K562 (cell line): ENCODE results near the gene SNX12. TPM values are rescaled to one million over a fixed set of nuclear protein-coding genes. Genes with fewer than 3 reads are reported as not detected.

Experiments used
- ATAC-seq: fragments of 200-7000 bp; cut with Tn5 transposase; 3 replicates; pipeline ENCODE4 v1.9.1; 2020; ENCODE audit warnings: moderate library complexity
- BruUV-seq: library from RNA; stranded (reverse); fragments of 400-500 nt; replicated peaks from 2 replicates; lab custom pipeline; 2021; lab: Mats Ljungman, UMichigan
- CTCF ChIA-PET: fragments of 300-600 bp; formaldehyde crosslinking; extraction: SDS; loops from one replicate; lab custom pipeline; 2021; ENCODE audit warnings: low intra/inter-chr PET ratio; lab: Yijun Ruan, JAX
- POLR2A ChIA-PET: fragments of 300-600, 350-650 bp; sonication (Branson Sonifier 250); formaldehyde crosslinking; extraction: SDS; loops from one replicate; lab custom pipeline; 2021; ENCODE audit warnings: antibody characterized with exemption, inconsistent platforms; lab: Yijun Ruan, JAX
- DNase-seq, 4 experiments: peaks; one replicate each; pipeline versions ENCODE4 v3.0.0 to v3.0.0-alpha.2; 2011 to 2018; ENCODE audit warnings: low spot score in 3 of 4, mixed read lengths in 3 of 4; ENCODE audit errors: extremely low read depth in 1 of 4
- FAIRE-seq: peaks from 2 replicates; lab custom pipeline; 2011; peaks lifted over from hg19 to GRCh38; lab: Jason Lieb, UNC
- H2AFZ ChIP-seq: 2 replicates; pipeline ENCODE4 v1.6.0; 2011; ENCODE audit warnings: low read depth, low read length, control low read depth, inconsistent platforms
- H3K27ac ChIP-seq: fragments of 200-600 bp; 3 replicates; pipeline ENCODE4 v1.8.0; 2011; ENCODE audit warnings: low read depth, mild to moderate bottlenecking, control low read depth, inconsistent platforms, low read length, moderate library complexity, mixed read lengths; ENCODE audit errors: extremely low read depth
- H3K27me3 ChIP-seq, 2 experiments: fragments of 300-600 bp in 1 of 2; 2 replicates in 1 of 2; 3 replicates in 1 of 2; pipeline versions ENCODE4 v1.6.0 to v1.8.0; 2011; ENCODE audit warnings: inconsistent platforms in 2 of 2, low read length in 2 of 2, mild to moderate bottlenecking in 1 of 2, mixed read lengths in 1 of 2, moderate library complexity in 1 of 2; ENCODE audit not compliant: control insufficient read depth in 2 of 2, insufficient read depth in 2 of 2
- H3K36me3 ChIP-seq: fragments of 300-600 bp; 3 replicates; pipeline ENCODE4 v1.8.0; 2011; ENCODE audit warnings: mild to moderate bottlenecking, low read length, inconsistent platforms; ENCODE audit not compliant: control insufficient read depth, insufficient read depth
- H3K4me1 ChIP-seq, 2 experiments: fragments of 200-600 bp in 1 of 2; replicated peaks in 1 of 2; 2 replicates in 1 of 2; 3 replicates in 1 of 2; pipeline versions ENCODE4 v1.5.1 to v1.8.0; 2011; ENCODE audit warnings: inconsistent platforms in 2 of 2, low read length in 2 of 2, mild to moderate bottlenecking in 1 of 2, mixed read lengths in 1 of 2, moderate library complexity in 1 of 2; ENCODE audit not compliant: control insufficient read depth in 2 of 2, insufficient read depth in 2 of 2
- H3K4me2 ChIP-seq: 2 replicates; pipeline ENCODE4 v1.6.1; 2011; ENCODE audit warnings: low read length, control low read depth, inconsistent platforms, mixed read lengths; ENCODE audit not compliant: insufficient read depth
- H3K4me3 ChIP-seq: fragments of 200-600 bp; sonication (generic), shearing (Covaris generic); 2 replicates; pipeline ENCODE4 v1.5.1; 2016; ENCODE audit warnings: control low read depth, inconsistent platforms
- H3K79me2 ChIP-seq: fragments of 200-600 bp; 3 replicates; pipeline ENCODE4 v1.8.0; 2011; ENCODE audit warnings: low read length, inconsistent platforms; ENCODE audit not compliant: control insufficient read depth, insufficient read depth
- H3K9ac ChIP-seq, 2 experiments: 2 replicates each; pipeline versions ENCODE4 v1.6.0 to v1.6.1; 2011; ENCODE audit warnings: low read depth in 2 of 2, low read length in 2 of 2, control low read depth in 1 of 2, inconsistent platforms in 1 of 2, mild to moderate bottlenecking in 1 of 2, mixed read lengths in 1 of 2; ENCODE audit not compliant: insufficient read depth in 1 of 2
- H3K9me1 ChIP-seq: one replicate; pipeline ENCODE4 v1.6.0; 2011; ENCODE audit warnings: inconsistent platforms, mild to moderate bottlenecking, low read length, moderate library complexity; ENCODE audit not compliant: control insufficient read depth, insufficient read depth
- H3K9me3 ChIP-seq: replicated peaks from 2 replicates; pipeline ENCODE4 v1.5.1; 2011; ENCODE audit warnings: low read depth, low read length, inconsistent platforms; ENCODE audit not compliant: control insufficient read depth, insufficient read depth
- H4K20me1 ChIP-seq: replicated peaks from 2 replicates; pipeline ENCODE4 v1.6.1; 2011; ENCODE audit warnings: low read length, inconsistent platforms, mixed read lengths; ENCODE audit not compliant: control insufficient read depth, insufficient read depth
- CBFA2T3 ChIP-seq: fragments of 450-650 bp; IDR thresholded peaks from 2 replicates; pipeline ENCODE4 v1.6.1; 2017
- CC2D1A ChIP-seq: fragments of 450-650 bp; IDR thresholded peaks from 2 replicates; pipeline ENCODE4 v1.6.1; 2017; ENCODE audit warnings: mild to moderate bottlenecking
- CLOCK ChIP-seq: fragments of 250-450 bp; sonication (Bioruptor Pico); IDR thresholded peaks from 2 replicates; pipeline ENCODE4 v1.4.0; 2020; ENCODE audit warnings: mild to moderate bottlenecking, moderate library complexity, borderline replicate concordance
- DACH1 ChIP-seq: fragments of 450-650 bp; IDR thresholded peaks from 2 replicates; pipeline ENCODE4 v1.6.1; 2018; ENCODE audit not compliant: partially characterized antibody
- DMBX1 ChIP-seq: fragments of 250-450 bp; sonication (Bioruptor Pico); IDR thresholded peaks from 2 replicates; pipeline ENCODE4 v1.8.0; 2022; ENCODE audit warnings: inconsistent platforms, mild to moderate bottlenecking, moderate library complexity, borderline replicate concordance
- FOXP4 ChIP-seq: sonication (generic); formaldehyde crosslinking; IDR thresholded peaks from 2 replicates; pipeline ENCODE4 v1.8.0; 2022; ENCODE audit warnings: mild to moderate bottlenecking, missing genetic modification reagents, borderline replicate concordance
- GABPB2 ChIP-seq: fragments of 250-450 bp; sonication (Bioruptor Pico); conservative IDR thresholded peaks from 2 replicates; pipeline ENCODE4 v1.5.1; 2021; ENCODE audit warnings: mild to moderate bottlenecking
- HDAC8 ChIP-seq: fragments of 450-650 bp; IDR thresholded peaks from 2 replicates; pipeline ENCODE4 v1.6.1; 2016; ENCODE audit warnings: mild to moderate bottlenecking, missing genetic modification characterization, moderate library complexity, missing compliant biosample characterization
- MECOM ChIP-seq: fragments of 250-450 bp; sonication (Bioruptor Pico); IDR thresholded peaks from 2 replicates; pipeline ENCODE4 v1.8.0; 2022; ENCODE audit warnings: inconsistent platforms
- NR0B1 ChIP-seq: fragments of 450-650 bp; IDR thresholded peaks from one replicate; pipeline ENCODE4 v1.6.1; 2018; ENCODE audit warnings: mild to moderate bottlenecking, moderate library complexity; ENCODE audit not compliant: partially characterized antibody
- NR3C1 ChIP-seq: sonication (generic); formaldehyde crosslinking; IDR thresholded peaks from 2 replicates; pipeline ENCODE4 v1.8.1; 2022; ENCODE audit warnings: missing genetic modification reagents
- RFX7 ChIP-seq: fragments of 250-450 bp; sonication (Bioruptor Pico); IDR thresholded peaks from 2 replicates; pipeline ENCODE4 v1.5.1; 2021; ENCODE audit warnings: mild to moderate bottlenecking
- THRA ChIP-seq: fragments of 450-650 bp; IDR thresholded peaks from 2 replicates; pipeline ENCODE4 v1.6.1; 2017; ENCODE audit warnings: mild to moderate bottlenecking, moderate library complexity
- ZNF23 ChIP-seq: fragments of 250-450 bp; sonication (Bioruptor Pico); IDR thresholded peaks from 2 replicates; pipeline ENCODE4 v1.4.0; 2020; ENCODE audit warnings: mild to moderate bottlenecking
- ZNF384 ChIP-seq: IDR thresholded peaks from 2 replicates; pipeline ENCODE4 v1.6.1; 2012; ENCODE audit warnings: low read depth, low read length, improper control_type of control experiment
- ZNF644 ChIP-seq: fragments of 200-800 bp; sonication (Bioruptor generic); IDR thresholded peaks from 2 replicates; pipeline ENCODE4 v1.6.1; 2016; ENCODE audit warnings: low read depth, missing genetic modification characterization, missing compliant biosample characterization
- WGBS: fragments of 100-300 bp; shearing (Covaris generic); methylation state at CpG from one replicate; pipeline ENCODE4 v1.1.6; 2016; ENCODE audit warnings: low coverage, mixed read lengths; ENCODE audit not compliant: insufficient coverage; ENCODE audit errors: missing lambda C conversion rate; 5-methylcytosine and 5-hydroxymethylcytosine counted together
- in situ Hi-C: fragments of 300-500 bp; cut with MboI; formaldehyde crosslinking; loops from 4 replicates; pipeline ENCODE4 v1.15.0; 2018; ENCODE audit warnings: inconsistent platforms, mixed read lengths
- intact Hi-C: fragments of 100-400 bp; cut with micrococcal nuclease; formaldehyde crosslinking; loops from 2 replicates; pipeline ENCODE4 v1.14.2; 2022
- polyA plus RNA-seq, 8 experiments: library from polyadenylated mRNA; depleted of rRNA in 4 of 8; stranded (reverse) in 5 of 8; unstranded in 3 of 8; fragments of >200 nt; fragmentation: Nextera tagmentation in 2 of 8; fragmentation: Illumina TruSeq in 1 of 8; extraction: Ambion mirVana in 2 of 8; extraction: Trizol in 1 of 8; gene quantifications; 2 replicates each; pipeline versions ENCODE4 v1.2.1 to v1.2.3, GENCODE V29; 2011 to 2014; ENCODE audit warnings: inconsistent platforms in 1 of 8, missing spikeins in 1 of 8
- total RNA-seq, 7 experiments: library from RNA; depleted of rRNA in 6 of 7; stranded (reverse); fragments of >200 nt in 6 of 7; fragmentation: Illumina TruSeq in 2 of 7; extraction: Trizol in 2 of 7; gene quantifications; 2 replicates each; pipeline versions ENCODE4 v1.2.1 to v1.2.3, GENCODE V29; 2011 to 2021; ENCODE audit warnings: low replicate concordance in 1 of 7

Gene SNX12
- total and polyA plus RNA-seq, 9 of the 15 experiments (the other 6 are each of a cell fraction or from before 2014, with no cell fraction given): 12.7 to 50.3 (median 37.1) TPM

GRCh38 chrX:71057848-71058530 is 10.1 kb downstream of the SNX12 start:
- CTCF ChIA-PET: no interaction called here

More at GRCh38 chrX:71057848-71058530, 10.1 kb downstream of the SNX12 start:
- no peak overlapping the region for H3K27ac ChIP-seq
- DNase-seq: no peak
- intact Hi-C loops: no loop called here
- H3K9me3 ChIP-seq: no peaks in the 10 kb centered on the region
- no peak for ATAC-seq
- 81% methylated on average over 3 of the region's 3 CpGs for WGBS
- no peaks in the 10 kb centered on the region; a peak in 3 of 5 replicates for H3K4me1 ChIP-seq
- H2AFZ ChIP-seq: no peak overlapping the region
- no peak for FAIRE-seq
- no peaks in the 10 kb centered on the region for H4K20me1 ChIP-seq
- peaks cover 37% of the 10 kb centered on the region; the same call in 2 of the 3 replicates for H3K36me3 ChIP-seq
- H3K27me3 ChIP-seq: no peaks in the 10 kb centered on the region
- H3K4me2 ChIP-seq: no peak overlapping the region
- in situ Hi-C loops: no loop called here
- POLR2A ChIA-PET: interaction anchor here (0.6 kb wide), 1 partner anchor 10 kb away, joined by 3 read pairs; no protein-coding TSS in a partner anchor
- no peak overlapping the region for H3K9ac ChIP-seq
- H3K9me1 ChIP-seq: no peaks in the 10 kb centered on the region
- no peak overlapping the region for H3K4me3 ChIP-seq
- no peak for TF ChIP-seq DACH1
- no peak for TF ChIP-seq CLOCK
- no peak for TF ChIP-seq ZNF644 (tag)
- no peak for TF ChIP-seq NR0B1
- no peak for TF ChIP-seq CBFA2T3
- no peak for TF ChIP-seq DMBX1 (CRISPR knock-in tag)
- TF ChIP-seq RFX7: no peak
- TF ChIP-seq MECOM: no peak
- no peak for TF ChIP-seq CC2D1A
- TF ChIP-seq GABPB2: no peak
- TF ChIP-seq NR3C1 (CRISPR knock-in tag): no peak
- no peak for TF ChIP-seq ZNF384
- TF ChIP-seq ZNF23: no peak
- TF ChIP-seq HDAC8 (tag): no peak
- no peak for TF ChIP-seq FOXP4 (CRISPR knock-in tag)
- no peak for TF ChIP-seq THRA
- TF ChIP-seq, all 486 proteins: peak for 0
- no peaks in the 10 kb centered on the region for H3K79me2 ChIP-seq
- BruUV-seq: no TSS peak
